HEK293 (cell line): ENCODE measurements around the gene GLI1.

Experiments used
- CTCF ChIA-PET: fragments of 350-600 bp; formaldehyde crosslinking; extraction: SDS; loops from one replicate; lab custom pipeline; 2021; ENCODE audit warnings: antibody characterized with exemption; lab: Yijun Ruan, JAX
- POLR2A ChIA-PET: fragments of 300-600 bp; formaldehyde crosslinking; extraction: SDS; loops from one replicate; lab custom pipeline; 2020; ENCODE audit warnings: antibody characterized with exemption, inconsistent platforms; lab: Yijun Ruan, JAX
- H3K27ac ChIP-seq: fragments of 200-500 bp; sonication (Bioruptor generic); 2 replicates; pipeline ENCODE4 v1.5.1; 2014; ENCODE audit warnings: low read depth, low read length, control low read depth, inconsistent platforms; ENCODE audit errors: extremely low read depth
- H3K36me3 ChIP-seq, 2 experiments: fragments of 200-500 bp in 1 of 2; sonication (Bioruptor generic) in 1 of 2; 1 replicate in 1 of 2; 2 replicates in 1 of 2; pipeline ENCODE4 v1.5.1; 2014 to 2017; ENCODE audit warnings: inconsistent platforms in 2 of 2, low read length in 2 of 2; ENCODE audit not compliant: control insufficient read depth in 2 of 2, insufficient read depth in 1 of 2
- H3K4me1 ChIP-seq: fragments of 200-500 bp; sonication (Bioruptor generic); 2 replicates; pipeline ENCODE4 v1.5.1; 2014; ENCODE audit warnings: mild to moderate bottlenecking, low read length, inconsistent platforms; ENCODE audit not compliant: control insufficient read depth, insufficient read depth
- H3K4me3 ChIP-seq: 2 replicates; pipeline ENCODE4 v1.5.1; 2011; ENCODE audit warnings: low read depth, mild to moderate bottlenecking, control low read depth, low read length, moderate library complexity
- H3K9me3 ChIP-seq: fragments of 200-500 bp; sonication (Bioruptor generic); 2 replicates; pipeline ENCODE4 v1.5.1; 2014; ENCODE audit warnings: low read depth, low read length, inconsistent platforms; ENCODE audit not compliant: control insufficient read depth, insufficient read depth
- EGR2 ChIP-seq: fragments of 450-650 bp; formaldehyde crosslinking; IDR thresholded peaks from 2 replicates; pipeline ENCODE4 v1.5.1; 2016; ENCODE audit warnings: low read depth, missing biosample characterization, missing genetic modification characterization
- GFI1B ChIP-seq: fragments of 450-650 bp; formaldehyde crosslinking; IDR thresholded peaks from 2 replicates; pipeline ENCODE4 v1.5.1; 2016; ENCODE audit warnings: missing biosample characterization, missing genetic modification characterization
- OSR2 ChIP-seq: fragments of 450-650 bp; formaldehyde crosslinking; IDR thresholded peaks from 2 replicates; pipeline ENCODE4 v1.5.1; 2016; ENCODE audit warnings: missing biosample characterization, missing genetic modification characterization
- SCRT2 ChIP-seq: fragments of 450-650 bp; formaldehyde crosslinking; IDR thresholded peaks from 2 replicates; pipeline ENCODE4 v1.5.1; 2016; ENCODE audit warnings: missing biosample characterization, missing genetic modification characterization
- TSHZ1 ChIP-seq: fragments of 450-650 bp; formaldehyde crosslinking; IDR thresholded peaks from 2 replicates; pipeline ENCODE4 v1.5.1; 2016; ENCODE audit warnings: missing biosample characterization, missing genetic modification characterization, borderline replicate concordance
- ZBTB17 ChIP-seq: fragments of 450-650 bp; formaldehyde crosslinking; IDR thresholded peaks from 2 replicates; pipeline ENCODE4 v1.5.1; 2016; ENCODE audit warnings: missing biosample characterization, missing genetic modification characterization
- ZFHX2 ChIP-seq: fragments of 450-650 bp; formaldehyde crosslinking; conservative IDR thresholded peaks from 2 replicates; pipeline ENCODE4 v1.5.1; 2016; ENCODE audit warnings: missing biosample characterization, missing genetic modification characterization
- ZNF121 ChIP-seq: fragments of 450-650 bp; formaldehyde crosslinking; IDR thresholded peaks from 2 replicates; pipeline ENCODE4 v1.5.1; 2016; ENCODE audit warnings: missing biosample characterization, missing genetic modification characterization
- ZNF18 ChIP-seq: fragments of 450-650 bp; formaldehyde crosslinking; IDR thresholded peaks from 2 replicates; pipeline ENCODE4 v1.5.1; 2016; ENCODE audit warnings: missing biosample characterization, missing genetic modification characterization
- ZNF366 ChIP-seq: fragments of 450-650 bp; formaldehyde crosslinking; conservative IDR thresholded peaks from 2 replicates; pipeline ENCODE4 v1.5.1; 2016; ENCODE audit warnings: missing biosample characterization, missing genetic modification characterization
- ZNF416 ChIP-seq: fragments of 450-650 bp; formaldehyde crosslinking; IDR thresholded peaks from 2 replicates; pipeline ENCODE4 v1.5.1; 2016; ENCODE audit warnings: missing biosample characterization, missing genetic modification characterization
- ZNF488 ChIP-seq: fragments of 450-650 bp; formaldehyde crosslinking; IDR thresholded peaks from 2 replicates; pipeline ENCODE4 v1.5.1; 2016; ENCODE audit warnings: missing biosample characterization, missing genetic modification characterization
- ZNF600 ChIP-seq: fragments of 450-650 bp; formaldehyde crosslinking; IDR thresholded peaks from 2 replicates; pipeline ENCODE4 v1.5.1; 2016; ENCODE audit warnings: missing biosample characterization, missing genetic modification characterization

GLI1 gene

GRCh38 chr12:57416039-57416996 is 43.3 kb upstream of the GLI1 start (continued):
- TF ChIP-seq ZBTB17 (peak; percentile 40; the same call in 1 of the 2 replicates), OSR2 (tag by site-specific recombination) (peak; percentile 39; the same call in 1 of the 2 replicates), ZNF600 (tag by site-specific recombination) (0 out of 2 replicates have a peak, but pooled peaks have one; percentile 23), EGR2 (tag by site-specific recombination) (no peak)

GRCh38 chr12:57418255-57418654 is 41.3 kb upstream of the GLI1 start:
- no peak overlapping the region for H3K4me3 ChIP-seq
- TF ChIP-seq SCRT2 (no peak), GFI1B (no peak), ZNF18 (tag by site-specific recombination) (no peak), ZNF121 (no peak), ZNF366 (tag by site-specific recombination) (0 out of 2 replicates have a peak, but pooled peaks have one; percentile 23), ZNF488 (no peak), ZNF416 (no peak)
- H3K4me1 ChIP-seq, result peaks cover 3% of the 10 kb centered on the region; the same call in 1 of the 2 replicates
- ChIA-PET CTCF (interaction anchor here (0.6 to 0.9 kb wide), 4 partner anchors 19 to 111 kb away, joined by 3 to 4 read pairs (median 3); no protein-coding TSS in a partner anchor), POLR2A (no interaction called here)
- no peak overlapping the region for H3K27ac ChIP-seq
- H3K36me3 ChIP-seq, result peaks cover 6 to 24% of the 10 kb centered on the region in 2 experiments; a peak in 2 of 3 replicates
- no peaks in the 10 kb centered on the region for H3K9me3 ChIP-seq

GRCh38 chr12:57419495-57419894 is 40.1 kb upstream of the GLI1 start:
- ChIA-PET POLR2A (no interaction called here), CTCF (no interaction called here)

More at GRCh38 chr12:57419495-57419894, 40.1 kb upstream of the GLI1 start:
- Histone ChIP-seq H3K9me3 (no peaks in the 10 kb centered on the region), H3K4me3 (no peak overlapping the region), H3K36me3 (peaks cover 6 to 32% of the 10 kb centered on the region in 2 experiments; a peak in 2 of 3 replicates), H3K4me1 (peaks cover 3% of the 10 kb centered on the region; the same call in 1 of the 2 replicates), H3K27ac (no peak overlapping the region)
- TF ChIP-seq ZFHX2 (tag by site-specific recombination) (peak; percentile 61), TSHZ1 (no peak), EGR2 (tag by site-specific recombination) (peak; percentile 41; the same call in 1 of the 2 replicates)
